HG02870 (cell line): Measurements from ENCODE around the gene BIRC7.
A peak's percentile ranks its signal among the peaks of the same experiment; 100 is the strongest.
"Not testable (repeated sequence)": the region's sequence is repeated elsewhere in the genome, so short reads cannot be mapped to it uniquely, and the experiment has no call there.

Experiments
- ATAC-seq: cut with Tn5 transposase; IDR thresholded peaks from one replicate; pipeline ENCODE4 v1.9.1; 2021; ENCODE audit warnings: mild to moderate bottlenecking, moderate library complexity; ENCODE audit not compliant: unreplicated experiment

BIRC7 gene

GRCh38 chr20:63206878-63207277 lies 28.8 kb upstream of the BIRC7 start:
- ATAC-seq = no peak

GRCh38 chr20:63208346-63208909 lies 27.3 kb upstream of the BIRC7 start:
- no peak for ATAC-seq

- no peak for ATAC-seq
Observed at GRCh38 chr20:63210011-63210605, 25.6 kb upstream of the BIRC7 start.

GRCh38 chr20:63212393-63212730 lies 23.3 kb upstream of the BIRC7 start:
- no peak for ATAC-seq

- ATAC-seq = no peak
Observed at GRCh38 chr20:63212792-63213191, 22.9 kb upstream of the BIRC7 start.

- no peak for ATAC-seq
Observed at GRCh38 chr20:63214514-63214913, 21.2 kb upstream of the BIRC7 start.

GRCh38 chr20:63215101-63216040 lies 20.3 kb upstream of the BIRC7 start:
- ATAC-seq = no peak

- peak; percentile 89 for ATAC-seq
Observed at GRCh38 chr20:63216041-63216848, 19.5 kb upstream of the BIRC7 start, which contains the start of gene YTHDF1. Gene YTHDF1, minus strand, starts transcription at chr20:63216131. Its CDS starts 239 bp downstream, at chr20:63215892.

- no peak for ATAC-seq
Observed at GRCh38 chr20:63216849-63217471, 18.7 kb upstream of the BIRC7 start.

- no peak for ATAC-seq
Observed at GRCh38 chr20:63217706-63218105, 18.0 kb upstream of the BIRC7 start.

GRCh38 chr20:63218701-63219446 lies 16.8 kb upstream of the BIRC7 start:
- no peak for ATAC-seq

- no peak for ATAC-seq
Observed at GRCh38 chr20:63219447-63219821, 16.3 kb upstream of the BIRC7 start.

GRCh38 chr20:63219866-63220521 lies 15.7 kb upstream of the BIRC7 start:
- no peak for ATAC-seq

- ATAC-seq = no peak
Observed at GRCh38 chr20:63220696-63221399, 14.9 kb upstream of the BIRC7 start.

- not testable (repeated sequence) for ATAC-seq
Observed at GRCh38 chr20:63221400-63222053, 14.2 kb upstream of the BIRC7 start.

GRCh38 chr20:63222541-63222940 lies 13.2 kb upstream of the BIRC7 start:
- ATAC-seq = no peak

- ATAC-seq = no peak
Observed at GRCh38 chr20:63223121-63223825, 12.4 kb upstream of the BIRC7 start.

- no peak for ATAC-seq
Observed at GRCh38 chr20:63223826-63224207, 11.9 kb upstream of the BIRC7 start.
